GM21529 (cell line): ENCODE measurements around the gene KPNB1.

ENCODE experiments used
- ATAC-seq: cut with Tn5 transposase; IDR thresholded peaks from one replicate; pipeline ENCODE4 v1.9.1; 2021; ENCODE audit not compliant: unreplicated experiment

KPNB1 gene

GRCh38 chr17:47728214-47728877 is 78.6 kb downstream of the KPNB1 start:
- ATAC-seq = no peak

- ATAC-seq = no peak
Measured at GRCh38 chr17:47729476-47729875, 79.8 kb downstream of the KPNB1 start.

GRCh38 chr17:47730681-47731080 is 81.0 kb downstream of the KPNB1 start:
- no peak for ATAC-seq

GRCh38 chr17:47731396-47731795 is 81.7 kb downstream of the KPNB1 start:
- ATAC-seq = no peak

GRCh38 chr17:47732399-47733046 is 82.8 kb downstream of the KPNB1 start:
- no peak for ATAC-seq

- ATAC-seq = peak; percentile 68
Measured at GRCh38 chr17:47733047-47733673, 83.4 kb downstream of the KPNB1 start, which contains the start of gene TBX21. Gene TBX21 (plus strand): TSS chr17:47733236. CDS start chr17:47733455, 219 bp downstream.

GRCh38 chr17:47733674-47734410 is 84.1 kb downstream of the KPNB1 start:
- peak; percentile 26 for ATAC-seq

GRCh38 chr17:47735139-47735464 is 85.4 kb downstream of the KPNB1 start:
- no peak for ATAC-seq
